NK-92 treated with Interleukin-12 subunit alpha and Interleukin-12 subunit beta, amount 100 ng/mL, for 24 hours (cell line): Measurements from ENCODE around the gene EFEMP2.
A peak's percentile ranks its signal among the peaks of the same experiment; 100 is the strongest.

Source experiments
- DNase-seq: peaks from one replicate; lab custom pipeline; 2025; lab: John Stamatoyannopoulos, UW

EFEMP2 gene

GRCh38 chr11:65821107-65821506 lies 51.5 kb downstream of the EFEMP2 start:
- no peak for DNase-seq

- DNase-seq = peak; percentile 88
Measured at GRCh38 chr11:65817835-65818680, 54.5 kb downstream of the EFEMP2 start.

- no peak for DNase-seq
Measured at GRCh38 chr11:65817312-65817834, 55.2 kb downstream of the EFEMP2 start.

- no peak for DNase-seq
Measured at GRCh38 chr11:65816696-65817095, 55.9 kb downstream of the EFEMP2 start.
